T-helper 17 cell (primary cell): ENCODE data around the gene MMAA. TPM values are rescaled to one million over a fixed set of nuclear protein-coding genes. Genes with fewer than 3 reads are reported as not detected.
"Not testable (repeated sequence)": the region's sequence is repeated elsewhere in the genome, so short reads cannot be mapped to it uniquely, and the experiment has no call there.

Experiments
- ATAC-seq: fragments of 150-1000 bp; cut with Tn5 transposase; 2 replicates; pipeline ENCODE4 v1.10.0; 2021; ENCODE audit warnings: mild to moderate bottlenecking, moderate library complexity
- DNase-seq, 3 donors: peaks; one replicate each; pipeline versions ENCODE4 v3.0.0 to v3.0.0-alpha.2; 2020 to 2021
- H3K9me3 ChIP-seq: one replicate; pipeline ENCODE4 v1.7.0; 2013; ENCODE audit warnings: low read length, mild to moderate bottlenecking; ENCODE audit not compliant: control insufficient read depth, poor library complexity, severe bottlenecking
- H3K27ac Mint-ChIP-seq: one replicate; pipeline ENCODE4 v1.8.0; 2022; ENCODE audit warnings: mild to moderate bottlenecking, moderate library complexity, mixed read lengths
- H3K27me3 Mint-ChIP-seq: one replicate; pipeline ENCODE4 v1.8.0; 2022; ENCODE audit warnings: mixed read lengths
- H3K36me3 Mint-ChIP-seq: one replicate; pipeline ENCODE4 v1.8.0; 2022; ENCODE audit warnings: low read depth, mixed read lengths
- H3K4me1 Mint-ChIP-seq: one replicate; pipeline ENCODE4 v1.8.0; 2022; ENCODE audit warnings: mild to moderate bottlenecking, mixed read lengths
- H3K4me3 Mint-ChIP-seq: one replicate; pipeline ENCODE4 v1.8.0; 2022; ENCODE audit warnings: mild to moderate bottlenecking, moderate library complexity, mixed read lengths
- total RNA-seq, 4 donors: library from RNA in 2 of 4; stranded (reverse) in 2 of 4; gene quantifications; one replicate each; pipeline ENCODE4 v1.2.3 and lab custom pipeline; 2022 to 2026

Gene MMAA
- total RNA-seq, 2 donors from 2014 or later, result 7.4 to 10.4 TPM

DNA sequence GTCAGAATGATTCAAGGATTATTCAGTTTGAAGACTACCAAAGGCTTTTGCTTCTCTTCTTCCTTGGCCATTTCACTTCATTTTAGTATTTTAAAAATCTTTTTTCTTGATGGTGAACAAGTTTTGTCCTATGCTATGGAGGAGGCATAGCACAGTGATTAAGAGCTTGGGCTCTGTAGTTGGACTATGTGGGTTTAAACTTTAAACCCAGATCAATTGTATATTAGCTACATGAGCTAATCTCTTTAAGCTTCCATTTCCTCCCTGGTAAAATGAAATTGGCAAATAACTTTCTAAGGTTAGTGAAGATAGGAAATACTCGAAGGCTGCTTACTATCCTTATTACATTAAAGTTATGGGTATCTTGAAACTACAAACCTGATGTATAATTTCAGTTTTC is 37.0 kb downstream of the MMAA start:
- Mint-ChIP-seq H3K4me3 (no peak overlapping the region), H3K36me3 (peaks cover 4% of the 10 kb centered on the region), H3K27ac (no peak overlapping the region), H3K27me3 (no peaks in the 10 kb centered on the region), H3K4me1 (no peaks in the 10 kb centered on the region)
- DNase-seq (no peak), ATAC-seq (no peak)
- no peaks in the 10 kb centered on the region for H3K9me3 ChIP-seq

DNA sequence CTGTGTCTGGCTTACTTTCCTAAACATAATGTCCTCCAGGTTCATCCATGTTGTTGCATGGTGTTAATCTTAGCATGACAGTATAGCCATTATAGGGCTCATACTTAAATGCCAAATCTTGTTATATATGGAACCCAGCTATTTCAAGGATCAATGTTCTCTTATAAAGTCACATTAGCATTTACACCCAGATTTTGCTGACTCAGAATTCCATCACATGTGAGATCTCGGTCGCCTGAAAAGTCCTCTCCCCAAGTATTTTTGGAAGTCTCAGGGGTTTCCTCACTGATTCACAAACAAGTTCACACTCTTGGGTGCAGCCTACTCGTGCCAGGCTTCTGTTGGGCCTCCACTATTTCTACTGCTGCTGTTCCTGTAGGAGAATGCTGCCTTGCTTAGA is 40.9 kb downstream of the MMAA start:
- no peak for ATAC-seq
- H3K27me3 Mint-ChIP-seq, result no peaks in the 10 kb centered on the region
- no peak for DNase-seq
- peaks cover 2% of the 10 kb centered on the region for H3K36me3 Mint-ChIP-seq
- no peak overlapping the region for H3K4me3 Mint-ChIP-seq
- no peak overlapping the region for H3K27ac Mint-ChIP-seq
- H3K9me3 ChIP-seq, result no peaks in the 10 kb centered on the region
- H3K4me1 Mint-ChIP-seq, result no peaks in the 10 kb centered on the region

- Mint-ChIP-seq H3K36me3 (peaks cover 2% of the 10 kb centered on the region), H3K4me3 (no peak overlapping the region)
- DNase-seq, result no peak
These were observed 44.0 kb downstream of the MMAA start for GRCh38 chr4:145663194-145663593.

DNA sequence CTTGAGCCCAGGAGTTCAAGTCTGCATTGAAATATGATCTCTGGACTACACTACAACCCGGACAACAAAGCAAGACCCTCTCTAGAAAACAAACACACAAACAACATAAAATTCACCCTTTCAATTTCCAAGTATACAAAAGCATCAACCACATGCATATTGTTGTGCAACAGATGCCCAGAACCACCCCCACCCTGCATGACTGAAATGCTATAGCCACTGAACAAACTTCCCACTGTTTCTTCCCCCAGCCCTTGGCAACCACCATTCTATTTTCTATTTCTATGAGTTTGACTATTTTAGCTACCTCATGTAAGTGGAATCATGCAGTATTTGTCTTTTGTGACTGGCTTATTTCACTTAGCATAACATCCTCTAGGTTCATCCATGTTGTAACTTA is 46.6 kb downstream of the MMAA start:
- Mint-ChIP-seq H3K4me3 (no peak overlapping the region), H3K36me3 (no peaks in the 10 kb centered on the region), H3K4me1 (no peaks in the 10 kb centered on the region), H3K27me3 (no peaks in the 10 kb centered on the region), H3K27ac (no peak overlapping the region)
- ATAC-seq (no peak), DNase-seq (no peak)
- no peaks in the 10 kb centered on the region for H3K9me3 ChIP-seq

More at GRCh38 chr4:145663194-145663593, 44.0 kb downstream of the MMAA start:
- ATAC-seq, result no peak
- no peaks in the 10 kb centered on the region for H3K4me1 Mint-ChIP-seq
- H3K27ac Mint-ChIP-seq, result no peak overlapping the region
- no peaks in the 10 kb centered on the region for H3K27me3 Mint-ChIP-seq
- no peaks in the 10 kb centered on the region for H3K9me3 ChIP-seq

- DNase-seq (no peak), ATAC-seq (no peak)
- Mint-ChIP-seq H3K27ac (no peak overlapping the region), H3K4me1 (peaks cover 5% of the 10 kb centered on the region), H3K27me3 (no peaks in the 10 kb centered on the region), H3K4me3 (no peak overlapping the region), H3K36me3 (no peaks in the 10 kb centered on the region)
- no peaks in the 10 kb centered on the region for H3K9me3 ChIP-seq
These were observed 51.2 kb downstream of the MMAA start for GRCh38 chr4:145670422-145670821.

- H3K27me3 Mint-ChIP-seq, result peaks cover 28% of the 10 kb centered on the region
- H3K9me3 ChIP-seq, result no peaks in the 10 kb centered on the region
- no peak overlapping the region for H3K27ac Mint-ChIP-seq
- no peaks in the 10 kb centered on the region for H3K4me1 Mint-ChIP-seq
- ATAC-seq, result no peak
- H3K36me3 Mint-ChIP-seq, result peaks cover 2% of the 10 kb centered on the region
- no peak for DNase-seq
- H3K4me3 Mint-ChIP-seq, result no peak overlapping the region
These were observed 60.3 kb downstream of the MMAA start for GRCh38 chr4:145679520-145679919.

DNA sequence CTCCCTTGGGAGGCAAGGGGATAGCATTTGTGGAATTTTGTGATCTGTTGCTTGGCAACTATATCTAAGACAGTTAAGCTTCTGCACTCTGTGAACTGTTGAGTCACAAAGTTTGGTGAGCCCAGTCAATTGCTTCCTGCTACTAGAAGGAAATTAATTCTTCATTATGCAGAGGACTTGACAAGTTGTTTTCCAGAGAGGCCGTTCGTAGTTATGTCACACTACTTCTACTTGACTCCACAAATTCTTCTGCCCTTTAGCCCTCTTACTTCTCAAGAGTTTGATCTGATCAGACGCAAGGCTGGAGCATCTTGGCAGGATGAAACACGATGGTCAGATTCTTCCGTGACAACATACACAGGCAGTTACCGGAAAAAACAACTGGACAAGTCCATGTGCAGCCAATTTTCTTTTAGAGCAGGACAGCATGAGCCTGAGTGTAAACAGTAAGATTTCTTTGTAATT is 60.8 kb downstream of the MMAA start, which contains the start of gene C4orf51:
Gene C4orf51 (plus strand): TSS at position 156 of the 465 bp plus-strand sequence. CDS start 58 bp downstream, at position 214.
- peaks cover 28% of the 10 kb centered on the region for H3K27me3 Mint-ChIP-seq
- no peaks in the 10 kb centered on the region for H3K9me3 ChIP-seq
- DNase-seq, result no peak
- H3K36me3 Mint-ChIP-seq, result peaks cover 2% of the 10 kb centered on the region
- H3K27ac Mint-ChIP-seq, result no peak within 1 kb of the TSS
- H3K4me1 Mint-ChIP-seq, result no peaks in the 10 kb centered on the region
- no peak within 1 kb of the TSS for H3K4me3 Mint-ChIP-seq
- ATAC-seq, result no peak

DNA sequence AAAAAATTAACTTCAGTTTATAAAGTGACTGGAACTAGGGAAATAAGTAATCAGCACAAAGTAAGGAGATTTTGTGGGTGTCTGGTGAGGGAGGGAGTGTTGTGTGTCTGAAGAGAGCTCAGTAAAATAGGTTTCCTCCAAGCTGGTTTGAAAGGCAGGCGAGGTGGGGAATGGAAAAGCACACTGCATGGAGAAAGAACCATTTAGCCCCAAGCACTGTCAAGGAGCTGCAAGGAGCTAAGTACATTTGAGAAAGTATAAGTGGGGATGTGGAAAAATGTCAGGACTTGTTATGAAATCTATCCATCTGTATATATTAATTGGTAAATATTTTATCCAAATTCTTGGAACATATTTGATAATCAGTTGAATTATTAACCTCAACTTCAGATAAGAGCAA is 61.7 kb downstream of the MMAA start:
- no peaks in the 10 kb centered on the region for H3K4me1 Mint-ChIP-seq
- H3K4me3 Mint-ChIP-seq, result no peak overlapping the region
- DNase-seq (no peak), ATAC-seq (no peak)
- H3K9me3 ChIP-seq, result no peaks in the 10 kb centered on the region
- H3K36me3 Mint-ChIP-seq, result peaks cover 2% of the 10 kb centered on the region
- peaks cover 28% of the 10 kb centered on the region for H3K27me3 Mint-ChIP-seq
- no peak overlapping the region for H3K27ac Mint-ChIP-seq

- ATAC-seq (no peak), DNase-seq (no peak)
- no peaks in the 10 kb centered on the region for H3K9me3 ChIP-seq
- no peak overlapping the region for H3K4me3 Mint-ChIP-seq
- peaks cover 28% of the 10 kb centered on the region for H3K27me3 Mint-ChIP-seq
- H3K36me3 Mint-ChIP-seq, result peaks cover 2% of the 10 kb centered on the region
- H3K27ac Mint-ChIP-seq, result no peak overlapping the region
- H3K4me1 Mint-ChIP-seq, result no peaks in the 10 kb centered on the region
These were observed 62.3 kb downstream of the MMAA start for GRCh38 chr4:145681518-145681917.

DNA sequence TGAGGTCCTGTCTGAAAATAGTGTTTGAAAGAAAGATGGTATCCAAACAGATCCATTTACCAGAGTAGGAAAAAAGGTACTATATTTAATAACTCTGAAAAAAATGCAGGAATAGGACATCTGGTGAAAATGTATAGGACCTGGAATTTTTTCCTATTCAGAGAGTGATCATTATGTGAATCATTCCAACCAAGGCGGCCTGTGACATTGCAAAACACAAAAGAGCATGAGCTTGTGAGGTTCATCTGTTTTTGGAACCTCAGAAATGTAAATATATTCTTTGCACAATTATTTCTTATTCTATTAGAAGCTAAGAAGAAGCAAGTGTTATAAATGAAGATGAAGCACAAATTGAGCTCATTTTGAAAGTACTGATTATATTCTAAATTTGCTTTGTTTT is 62.8 kb downstream of the MMAA start:
- DNase-seq (no peak), ATAC-seq (no peak)
- Mint-ChIP-seq H3K27ac (no peak overlapping the region), H3K4me3 (no peak overlapping the region), H3K36me3 (peaks cover 2% of the 10 kb centered on the region), H3K27me3 (peaks cover 28% of the 10 kb centered on the region), H3K4me1 (no peaks in the 10 kb centered on the region)
- H3K9me3 ChIP-seq, result no peaks in the 10 kb centered on the region

- Mint-ChIP-seq H3K27me3 (peaks cover 14% of the 10 kb centered on the region), H3K36me3 (peaks cover 4% of the 10 kb centered on the region)
These were observed 67.8 kb downstream of the MMAA start for GRCh38 chr4:145686991-145687390.

DNA sequence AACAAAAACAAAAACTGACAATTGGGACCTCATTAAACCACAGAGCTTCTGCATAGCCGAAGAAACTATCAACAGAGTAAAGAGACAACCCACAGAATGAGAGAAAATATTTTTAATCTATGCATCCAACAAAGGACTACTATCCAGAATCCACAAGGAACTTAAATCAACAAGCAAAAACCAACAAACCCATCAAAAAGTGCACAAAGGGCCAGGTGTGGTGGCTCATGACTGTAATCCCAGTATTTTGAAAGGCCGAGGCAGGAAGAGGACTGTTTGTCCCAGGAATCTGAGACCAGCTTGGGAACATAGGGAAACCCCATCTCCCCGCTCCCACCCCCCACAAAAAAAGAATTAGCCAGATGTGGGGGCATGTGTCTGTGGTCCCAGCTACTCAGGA is 71.4 kb downstream of the MMAA start:
- no peak overlapping the region for H3K27ac Mint-ChIP-seq
- H3K4me1 Mint-ChIP-seq, result no peaks in the 10 kb centered on the region
- H3K4me3 Mint-ChIP-seq, result no peak overlapping the region
- peaks cover 7% of the 10 kb centered on the region for H3K27me3 Mint-ChIP-seq
- no peaks in the 10 kb centered on the region for H3K9me3 ChIP-seq
- DNase-seq, result no peak
- no peak for ATAC-seq
- peaks cover 4% of the 10 kb centered on the region for H3K36me3 Mint-ChIP-seq

More at GRCh38 chr4:145686991-145687390, 67.8 kb downstream of the MMAA start:
- no peaks in the 10 kb centered on the region for H3K9me3 ChIP-seq
- ATAC-seq (no peak), DNase-seq (no peak)
- Mint-ChIP-seq H3K4me1 (no peaks in the 10 kb centered on the region), H3K27ac (no peak overlapping the region), H3K4me3 (no peak overlapping the region)

DNA sequence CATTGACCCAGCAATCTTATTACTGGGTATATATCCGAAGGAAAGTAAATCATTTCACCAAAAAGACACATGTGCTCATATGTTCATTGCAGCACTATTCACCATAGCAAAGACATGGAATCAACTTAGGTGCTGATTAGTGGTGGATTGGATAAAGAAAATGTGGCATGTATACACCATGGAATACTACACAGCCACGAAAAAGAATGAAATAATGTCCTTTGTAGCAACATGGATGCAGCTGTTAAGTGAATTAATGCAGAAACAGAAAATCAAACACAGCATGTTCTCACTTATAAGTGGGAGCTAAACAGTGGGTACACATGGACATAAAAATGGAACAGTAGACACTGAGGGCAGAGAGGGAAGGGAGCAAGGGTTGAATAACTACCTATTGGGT is 72.2 kb downstream of the MMAA start:
- not testable (repeated sequence) for H3K4me1 Mint-ChIP-seq, H3K27ac Mint-ChIP-seq, H3K9me3 ChIP-seq, H3K4me3 Mint-ChIP-seq, H3K36me3 Mint-ChIP-seq, ATAC-seq, DNase-seq, H3K27me3 Mint-ChIP-seq

- Mint-ChIP-seq H3K27ac (no peak overlapping the region), H3K27me3 (peaks cover 5% of the 10 kb centered on the region), H3K4me1 (no peaks in the 10 kb centered on the region), H3K4me3 (no peak overlapping the region), H3K36me3 (peaks cover 2% of the 10 kb centered on the region)
- ATAC-seq (no peak), DNase-seq (no peak)
- no peaks in the 10 kb centered on the region for H3K9me3 ChIP-seq
These were observed 75.7 kb downstream of the MMAA start for GRCh38 chr4:145694929-145695328.
